ENCODE data around the gene HACD2. TPM values are rescaled to one million over a fixed set of nuclear protein-coding genes. Genes with fewer than 3 reads are reported as not detected.

The HACD2 gene
- total RNA-seq, 1 donor from 2014 or later = 35.9 TPM

DNA sequence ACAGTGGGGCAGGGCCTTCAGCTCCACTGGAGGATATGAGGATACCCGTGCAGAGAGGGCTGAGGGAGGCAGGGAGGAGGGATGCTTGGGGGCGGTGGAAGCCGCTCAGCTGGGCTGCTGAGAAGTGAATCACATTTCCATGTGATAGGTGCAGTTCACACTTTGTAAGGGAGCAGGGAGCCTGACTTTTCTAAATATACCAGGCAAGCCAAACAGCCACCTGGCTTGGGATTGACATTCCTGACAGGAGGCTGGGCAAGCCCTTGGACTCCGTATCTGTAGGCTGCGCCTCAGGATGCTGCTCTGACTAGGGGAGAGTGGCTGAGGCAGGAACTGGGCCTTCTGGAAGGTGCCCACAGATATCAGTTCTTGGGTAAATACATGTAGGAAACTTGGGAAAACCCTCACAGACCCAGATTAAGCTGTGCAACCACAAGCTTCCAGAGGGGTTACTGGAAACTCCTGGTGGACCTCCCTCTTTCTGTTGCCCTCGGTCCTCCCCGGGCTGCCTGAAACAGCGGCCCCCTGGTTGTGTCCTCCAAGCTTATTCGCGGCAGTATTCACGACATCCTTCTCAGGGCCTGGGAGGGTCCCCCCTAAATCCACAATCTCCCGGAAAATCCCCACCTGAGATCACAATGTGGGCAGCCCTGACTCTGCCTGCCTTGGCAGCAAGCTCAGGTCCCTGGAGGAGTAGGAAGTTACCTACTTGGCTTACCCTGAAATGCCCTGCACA, 103.0 kb downstream of the HACD2 start:
- Mint-ChIP-seq H3K4me1 (peaks cover 3% of the 10 kb centered on the region), H3K27ac (no peak overlapping the region), H3K4me3 (no peak overlapping the region), H3K9me3 (no peaks in the 10 kb centered on the region), H3K36me3 (no peaks in the 10 kb centered on the region), H3K27me3 (ENCODE audit: insufficient read depth, low read depth) (peaks cover 8% of the 10 kb centered on the region)
- Histone ChIP-seq H3K27ac (no peak overlapping the region), H3K4me3 (no peak overlapping the region), H3K79me2 (ENCODE audit: low read depth) (no peaks in the 10 kb centered on the region), H2AFZ (replicated peaks) (no peak overlapping the region), H3K27me3 (no peaks in the 10 kb centered on the region), H3F3A (ENCODE audit: low read depth) (no peaks in the 10 kb centered on the region), H3K4me2 (no peak overlapping the region), H3K9ac (no peak overlapping the region), H4K20me1 (ENCODE audit: low read depth) (no peaks in the 10 kb centered on the region), H3K9me3 (ENCODE audit: low read depth) (no peaks in the 10 kb centered on the region), H3K36me3 (no peaks in the 10 kb centered on the region), H3K4me1 (peaks cover 3% of the 10 kb centered on the region)
- DNase-seq (ENCODE audit: low spot score) = no peak
- TF ChIP-seq EZH2phosphoT487 (IDR thresholded peaks at IDR 0.05) (no peak), EZH2 (IDR thresholded peaks at IDR 0.05) (no peak)
- TF ChIP-seq, protein P1, sequence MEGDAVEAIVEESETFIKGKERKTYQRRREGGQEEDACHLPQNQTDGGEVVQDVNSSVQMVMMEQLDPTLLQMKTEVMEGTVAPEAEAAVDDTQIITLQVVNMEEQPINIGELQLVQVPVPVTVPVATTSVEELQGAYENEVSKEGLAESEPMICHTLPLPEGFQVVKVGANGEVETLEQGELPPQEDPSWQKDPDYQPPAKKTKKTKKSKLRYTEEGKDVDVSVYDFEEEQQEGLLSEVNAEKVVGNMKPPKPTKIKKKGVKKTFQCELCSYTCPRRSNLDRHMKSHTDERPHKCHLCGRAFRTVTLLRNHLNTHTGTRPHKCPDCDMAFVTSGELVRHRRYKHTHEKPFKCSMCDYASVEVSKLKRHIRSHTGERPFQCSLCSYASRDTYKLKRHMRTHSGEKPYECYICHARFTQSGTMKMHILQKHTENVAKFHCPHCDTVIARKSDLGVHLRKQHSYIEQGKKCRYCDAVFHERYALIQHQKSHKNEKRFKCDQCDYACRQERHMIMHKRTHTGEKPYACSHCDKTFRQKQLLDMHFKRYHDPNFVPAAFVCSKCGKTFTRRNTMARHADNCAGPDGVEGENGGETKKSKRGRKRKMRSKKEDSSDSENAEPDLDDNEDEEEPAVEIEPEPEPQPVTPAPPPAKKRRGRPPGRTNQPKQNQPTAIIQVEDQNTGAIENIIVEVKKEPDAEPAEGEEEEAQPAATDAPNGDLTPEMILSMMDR (IDR thresholded peaks at IDR 0.05) = no peak

DNA sequence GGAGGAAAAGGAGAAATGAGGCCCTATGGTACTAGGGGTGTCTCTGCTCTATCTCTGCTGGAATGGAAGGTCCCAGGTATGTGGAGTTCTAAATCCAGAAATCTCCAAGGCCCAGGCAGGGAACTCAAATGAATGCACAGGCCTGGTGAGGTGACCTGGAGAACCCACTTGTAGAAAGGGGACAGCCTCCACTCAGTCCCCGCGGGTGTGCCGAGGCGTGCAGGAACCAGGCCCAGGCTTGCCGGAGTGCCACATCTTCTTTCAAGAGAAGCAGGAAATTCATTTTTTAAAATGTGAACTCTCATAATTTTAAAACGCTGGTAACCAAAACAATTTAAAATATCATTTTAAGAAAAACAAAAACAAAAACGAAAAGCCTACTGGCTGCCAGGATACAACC, 103.8 kb downstream of the HACD2 start:
- H3K27ac ChIP-seq = no peak overlapping the region
- Mint-ChIP-seq H3K4me1 (peaks cover 3% of the 10 kb centered on the region), H3K9me3 (no peaks in the 10 kb centered on the region), H3K36me3 (no peaks in the 10 kb centered on the region), H3K27me3 (ENCODE audit: insufficient read depth, low read depth) (peaks cover 6% of the 10 kb centered on the region), H3K27ac (no peak overlapping the region), H3K4me3 (no peak overlapping the region)
- no peak overlapping the region for H2AFZ ChIP-seq (replicated peaks)
- no peak overlapping the region for H3K4me3 ChIP-seq
- no peaks in the 10 kb centered on the region for H4K20me1 ChIP-seq (ENCODE audit: low read depth)
- TF ChIP-seq, protein P1 (IDR thresholded peaks at IDR 0.05) = no peak
- TF ChIP-seq EZH2 (IDR thresholded peaks at IDR 0.05) = no peak
- no peak for TF ChIP-seq EZH2phosphoT487 (IDR thresholded peaks at IDR 0.05)
- no peaks in the 10 kb centered on the region for H3K36me3 ChIP-seq
- no peaks in the 10 kb centered on the region for H3K27me3 ChIP-seq
- H3K4me2 ChIP-seq = no peak overlapping the region
- H3K79me2 ChIP-seq (ENCODE audit: low read depth) = no peaks in the 10 kb centered on the region
- H3K9me3 ChIP-seq (ENCODE audit: low read depth) = no peaks in the 10 kb centered on the region
- H3K4me1 ChIP-seq = peaks cover 3% of the 10 kb centered on the region
- no peak for DNase-seq (ENCODE audit: low spot score)
- no peaks in the 10 kb centered on the region for H3F3A ChIP-seq (ENCODE audit: low read depth)
- no peak overlapping the region for H3K9ac ChIP-seq

DNA sequence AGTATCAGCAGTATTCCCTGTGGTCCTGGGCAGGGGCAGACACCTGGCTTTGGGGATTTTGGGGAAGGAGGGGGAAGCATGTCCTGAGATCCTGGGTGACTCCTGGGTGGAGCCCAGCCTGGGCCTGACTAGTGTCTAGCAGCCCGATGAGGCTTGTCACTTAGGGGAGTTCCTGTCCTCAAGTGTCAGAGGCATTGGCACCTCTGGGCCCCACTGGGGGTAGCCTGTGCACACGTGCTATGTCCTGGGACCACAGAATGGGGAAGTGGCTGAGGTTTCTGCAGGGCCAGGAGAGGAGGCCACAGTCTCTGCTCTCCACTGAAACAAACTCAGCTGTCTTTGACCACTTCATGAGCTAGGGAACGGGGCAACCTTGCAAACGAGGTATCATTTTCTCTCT, 104.4 kb downstream of the HACD2 start:
- no peak overlapping the region for H3K4me2 ChIP-seq
- Mint-ChIP-seq H3K9me3 (no peaks in the 10 kb centered on the region), H3K4me1 (peaks cover 3% of the 10 kb centered on the region), H3K27ac (no peak overlapping the region), H3K27me3 (ENCODE audit: insufficient read depth, low read depth) (peaks cover 6% of the 10 kb centered on the region), H3K4me3 (no peak overlapping the region), H3K36me3 (no peaks in the 10 kb centered on the region)
- no peaks in the 10 kb centered on the region for H3F3A ChIP-seq (ENCODE audit: low read depth)
- no peaks in the 10 kb centered on the region for H4K20me1 ChIP-seq (ENCODE audit: low read depth)
- no peak overlapping the region for H2AFZ ChIP-seq (replicated peaks)
- H3K4me3 ChIP-seq = no peak overlapping the region
- no peaks in the 10 kb centered on the region for H3K27me3 ChIP-seq
- TF ChIP-seq EZH2 (IDR thresholded peaks at IDR 0.05) (no peak), EZH2phosphoT487 (IDR thresholded peaks at IDR 0.05) (no peak)
- TF ChIP-seq, protein P1 (IDR thresholded peaks at IDR 0.05) = no peak
- DNase-seq (ENCODE audit: low spot score) = no peak
- peaks cover 3% of the 10 kb centered on the region for H3K4me1 ChIP-seq
- H3K9ac ChIP-seq = no peak overlapping the region
- no peaks in the 10 kb centered on the region for H3K9me3 ChIP-seq (ENCODE audit: low read depth)
- H3K27ac ChIP-seq = no peak overlapping the region
- no peaks in the 10 kb centered on the region for H3K79me2 ChIP-seq (ENCODE audit: low read depth)
- H3K36me3 ChIP-seq = no peaks in the 10 kb centered on the region
